Measurements from ENCODE around the gene WNK2. TPM values are rescaled to one million over a fixed set of nuclear protein-coding genes. Genes with fewer than 3 reads are reported as not detected.

WNK2 gene
- total and polyA plus RNA-seq, 7 experiments from 2014 or later, result 0.32 to 0.83 (median 0.46) TPM; not detected in 3

- no peak for ATAC-seq
- CTCF ChIA-PET, result interaction anchor here (0.6 kb wide), 1 partner anchor 383 kb away, joined by 3 read pairs; no protein-coding TSS in a partner anchor
- Mint-ChIP-seq H3K27ac (peak overlapping the region in 1 of 9 donors; percentile 7), H3K9me3 (peaks cover 3 to 14% (median 8%) of the 10 kb centered on the region in 11 donors), H3K4me3 (no peak overlapping the region), H3K4me1 (peaks cover 0 to 16% (median 9%) of the 10 kb centered on the region in 7 donors), H3K27me3 (peaks cover 4 to 38% (median 11%) of the 10 kb centered on the region in 5 donors), H3K36me3 (peaks cover 0 to 9% (median 8%) of the 10 kb centered on the region in 5 donors)
- no peak for DNase-seq
- POLR2A ChIA-PET, result interaction anchor here (0.7 kb wide), 1 partner anchor 408 kb away, joined by 4 read pairs; no protein-coding TSS in a partner anchor
- intact Hi-C loops (cut with micrococcal nuclease), result no loop called here
- Histone ChIP-seq H3K4me1 (ENCODE audit: control insufficient read depth in 2 of 2, insufficient read depth in 2 of 2, low read length in 2 of 2) (peaks cover 0 to 17% of the 10 kb centered on the region in 2 donors), H3K9me3 (ENCODE audit: control insufficient read depth in 2 of 3, low read length in 3 of 3) (peaks cover 0 to 7% (median 0%) of the 10 kb centered on the region in 3 experiments), H3K27me3 (ENCODE audit: control insufficient read depth in 2 of 2, insufficient read depth in 2 of 2, low read length in 2 of 2) (no peaks in the 10 kb centered on the region), H3K36me3 (ENCODE audit: control insufficient read depth in 2 of 3, insufficient read depth in 3 of 3, low read length in 3 of 3) (no peaks in the 10 kb centered on the region), H3K4me3 (ENCODE audit: low read length) (no peak overlapping the region), H3K27ac (ENCODE audit: low read depth, low read length) (no peak overlapping the region)
These were observed 49.1 kb downstream of the WNK2 start for GRCh38 chr9:93233033-93233432.

GRCh38 chr9:93234600-93234999, 50.7 kb downstream of the WNK2 start:
- ChIA-PET CTCF (interaction anchor here (0.6 kb wide), 1 partner anchor 9 kb away, joined by 3 read pairs; no protein-coding TSS in a partner anchor), POLR2A (no interaction called here)
- H3K27ac Mint-ChIP-seq, result no peak overlapping the region
- DNase-seq, result no peak
- Histone ChIP-seq H3K27ac (ENCODE audit: low read depth, low read length) (no peak overlapping the region), H3K4me3 (ENCODE audit: low read length) (no peak overlapping the region), H3K27me3 (ENCODE audit: control insufficient read depth in 2 of 2, insufficient read depth in 2 of 2, low read length in 2 of 2) (no peaks in the 10 kb centered on the region), H3K4me1 (ENCODE audit: control insufficient read depth in 2 of 2, insufficient read depth in 2 of 2, low read length in 2 of 2) (peaks cover 0 to 17% of the 10 kb centered on the region in 2 donors), H3K36me3 (ENCODE audit: control insufficient read depth in 2 of 3, insufficient read depth in 3 of 3, low read length in 3 of 3) (no peaks in the 10 kb centered on the region), H3K9me3 (ENCODE audit: control insufficient read depth in 2 of 3, low read length in 3 of 3) (peaks cover 0 to 7% (median 0%) of the 10 kb centered on the region in 3 experiments)
- H3K36me3 Mint-ChIP-seq, result peaks cover 0 to 9% (median 9%) of the 10 kb centered on the region in 5 donors
- no peak overlapping the region for H3K4me3 Mint-ChIP-seq
- ATAC-seq, result no peak
- H3K9me3 Mint-ChIP-seq, result peaks cover 4 to 15% (median 8%) of the 10 kb centered on the region in 11 donors
- H3K27me3 Mint-ChIP-seq, result peaks cover 4 to 28% (median 11%) of the 10 kb centered on the region in 5 donors
- intact Hi-C loops (cut with micrococcal nuclease), result no loop called here
- H3K4me1 Mint-ChIP-seq, result peaks cover 0 to 17% (median 10%) of the 10 kb centered on the region in 7 donors

- Mint-ChIP-seq H3K27ac (no peak overlapping the region), H3K9me3 (peaks cover 4 to 15% (median 8%) of the 10 kb centered on the region in 11 donors), H3K27me3 (peaks cover 4 to 28% (median 11%) of the 10 kb centered on the region in 5 donors), H3K36me3 (peaks cover 0 to 9% (median 9%) of the 10 kb centered on the region in 5 donors), H3K4me3 (no peak overlapping the region), H3K4me1 (peaks cover 0 to 17% (median 10%) of the 10 kb centered on the region in 7 donors)
- H3K4me3 ChIP-seq (ENCODE audit: low read length), result no peak overlapping the region
- POLR2A ChIA-PET, result no interaction called here
- intact Hi-C loops (cut with micrococcal nuclease), result no loop called here
- H3K4me1 ChIP-seq (ENCODE audit: control insufficient read depth in 2 of 2, insufficient read depth in 2 of 2, low read length in 2 of 2), result peaks cover 0 to 17% of the 10 kb centered on the region in 2 donors
- no peak overlapping the region for H3K27ac ChIP-seq (ENCODE audit: low read depth, low read length)
- peaks cover 0 to 7% (median 0%) of the 10 kb centered on the region in 3 experiments for H3K9me3 ChIP-seq (ENCODE audit: control insufficient read depth in 2 of 3, low read length in 3 of 3)
- no peaks in the 10 kb centered on the region for H3K27me3 ChIP-seq (ENCODE audit: control insufficient read depth in 2 of 2, insufficient read depth in 2 of 2, low read length in 2 of 2)
- no peak for ATAC-seq
- CTCF ChIA-PET, result no interaction called here
- no peaks in the 10 kb centered on the region for H3K36me3 ChIP-seq (ENCODE audit: control insufficient read depth in 2 of 3, insufficient read depth in 3 of 3, low read length in 3 of 3)
- no peak for DNase-seq
These were observed 51.5 kb downstream of the WNK2 start for GRCh38 chr9:93235300-93235960.

- Histone ChIP-seq H3K9me3 (ENCODE audit: control insufficient read depth in 2 of 3, low read length in 3 of 3) (peaks cover 0 to 7% (median 0%) of the 10 kb centered on the region in 3 experiments), H3K36me3 (ENCODE audit: control insufficient read depth in 2 of 3, insufficient read depth in 3 of 3, low read length in 3 of 3) (no peaks in the 10 kb centered on the region), H3K27me3 (ENCODE audit: control insufficient read depth in 2 of 2, insufficient read depth in 2 of 2, low read length in 2 of 2) (no peaks in the 10 kb centered on the region), H3K4me3 (ENCODE audit: low read length) (no peak overlapping the region), H3K4me1 (ENCODE audit: control insufficient read depth in 2 of 2, insufficient read depth in 2 of 2, low read length in 2 of 2) (peaks cover 0 to 17% of the 10 kb centered on the region in 2 donors), H3K27ac (ENCODE audit: low read depth, low read length) (no peak overlapping the region)
- H3K27ac Mint-ChIP-seq, result peak overlapping the region in 1 of 9 donors; percentile 48
- ChIA-PET POLR2A (no interaction called here), CTCF (interaction anchor here (0.6 kb wide), 1 partner anchor 13 kb away, joined by 3 read pairs; no protein-coding TSS in a partner anchor)
- peaks cover 0 to 9% (median 9%) of the 10 kb centered on the region in 5 donors for H3K36me3 Mint-ChIP-seq
- H3K4me3 Mint-ChIP-seq, result no peak overlapping the region
- H3K9me3 Mint-ChIP-seq, result peaks cover 4 to 15% (median 8%) of the 10 kb centered on the region in 11 donors
- intact Hi-C loops (cut with micrococcal nuclease), result no loop called here
- peaks cover 0 to 23% (median 9%) of the 10 kb centered on the region in 5 donors for H3K27me3 Mint-ChIP-seq
- peaks cover 0 to 14% (median 10%) of the 10 kb centered on the region in 7 donors for H3K4me1 Mint-ChIP-seq
- ATAC-seq (peak; percentile 59), DNase-seq (no peak)
These were observed 52.7 kb downstream of the WNK2 start for GRCh38 chr9:93236541-93237206.

- H3K27me3 Mint-ChIP-seq, result peaks cover 0 to 17% (median 3%) of the 10 kb centered on the region in 5 donors
- CTCF ChIA-PET, result interaction anchor here (0.6 kb wide), 1 partner anchor 12 kb away, joined by 3 read pairs; no protein-coding TSS in a partner anchor
- Histone ChIP-seq H3K9me3 (ENCODE audit: control insufficient read depth in 2 of 3, low read length in 3 of 3) (peaks cover 0 to 7% (median 0%) of the 10 kb centered on the region in 3 experiments), H3K27ac (ENCODE audit: low read depth, low read length) (no peak overlapping the region), H3K4me3 (ENCODE audit: low read length) (no peak overlapping the region), H3K27me3 (ENCODE audit: control insufficient read depth in 2 of 2, insufficient read depth in 2 of 2, low read length in 2 of 2) (no peaks in the 10 kb centered on the region), H3K36me3 (ENCODE audit: control insufficient read depth in 2 of 3, insufficient read depth in 3 of 3, low read length in 3 of 3) (no peaks in the 10 kb centered on the region), H3K4me1 (ENCODE audit: control insufficient read depth in 2 of 2, insufficient read depth in 2 of 2, low read length in 2 of 2) (peaks cover 0 to 17% of the 10 kb centered on the region in 2 donors)
- H3K27ac Mint-ChIP-seq, result peak overlapping the region in 2 of 9 donors; percentile 7 to 22
- peaks cover 4 to 15% (median 8%) of the 10 kb centered on the region in 11 donors for H3K9me3 Mint-ChIP-seq
- POLR2A ChIA-PET, result no interaction called here
- peaks cover 0 to 9% (median 9%) of the 10 kb centered on the region in 5 donors for H3K36me3 Mint-ChIP-seq
- H3K4me3 Mint-ChIP-seq, result no peak overlapping the region
- peaks cover 0 to 14% (median 10%) of the 10 kb centered on the region in 7 donors for H3K4me1 Mint-ChIP-seq
- intact Hi-C loops (cut with micrococcal nuclease), result no loop called here
- ATAC-seq (no peak), DNase-seq (no peak)
These were observed 53.6 kb downstream of the WNK2 start for GRCh38 chr9:93237540-93237939.

- H3K27ac Mint-ChIP-seq, result no peak overlapping the region
- Histone ChIP-seq H3K4me1 (ENCODE audit: control insufficient read depth in 2 of 2, insufficient read depth in 2 of 2, low read length in 2 of 2) (peaks cover 0 to 17% of the 10 kb centered on the region in 2 donors), H3K9me3 (ENCODE audit: control insufficient read depth in 2 of 3, low read length in 3 of 3) (peaks cover 0 to 7% (median 0%) of the 10 kb centered on the region in 3 experiments), H3K27ac (ENCODE audit: low read depth, low read length) (no peak overlapping the region), H3K27me3 (ENCODE audit: control insufficient read depth in 2 of 2, insufficient read depth in 2 of 2, low read length in 2 of 2) (no peaks in the 10 kb centered on the region), H3K36me3 (ENCODE audit: control insufficient read depth in 2 of 3, insufficient read depth in 3 of 3, low read length in 3 of 3) (no peaks in the 10 kb centered on the region), H3K4me3 (ENCODE audit: low read length) (no peak overlapping the region)
- CTCF ChIA-PET, result no interaction called here
- intact Hi-C loops (cut with micrococcal nuclease), result no loop called here
- peaks cover 0 to 8% (median 0%) of the 10 kb centered on the region in 5 donors for H3K27me3 Mint-ChIP-seq
- H3K4me1 Mint-ChIP-seq, result peaks cover 0 to 14% (median 10%) of the 10 kb centered on the region in 7 donors
- H3K9me3 Mint-ChIP-seq, result peaks cover 4 to 15% (median 8%) of the 10 kb centered on the region in 11 donors
- DNase-seq, result no peak
- peaks cover 0 to 9% (median 9%) of the 10 kb centered on the region in 5 donors for H3K36me3 Mint-ChIP-seq
- POLR2A ChIA-PET, result no interaction called here
- H3K4me3 Mint-ChIP-seq, result no peak overlapping the region
- no peak for ATAC-seq
These were observed 55.3 kb downstream of the WNK2 start for GRCh38 chr9:93238953-93239925.

All from naive thymus-derived CD4-positive, alpha-beta T cell (primary cell).